Skeletal muscle tissue (tissue), 4 donors: Measurements from ENCODE around the gene LYPD5. TPM values are rescaled to one million over a fixed set of nuclear protein-coding genes. Genes with fewer than 3 reads are reported as not detected.
"Not testable (repeated sequence)": the region's sequence is repeated elsewhere in the genome, so short reads cannot be mapped to it uniquely, and the experiment has no call there.

ENCODE experiments used
- H3K27ac ChIP-seq: one replicate; pipeline ENCODE4 v1.7.0; 2013; ENCODE audit warnings: mild to moderate bottlenecking, low read depth, low read length, inconsistent platforms
- H3K27me3 ChIP-seq, 3 donors: one replicate each; pipeline ENCODE4 v1.7.0; 2013; ENCODE audit warnings: low read length in 3 of 3; ENCODE audit not compliant: control insufficient read depth in 3 of 3, insufficient read depth in 3 of 3
- H3K36me3 ChIP-seq, 3 donors: one replicate each; pipeline ENCODE4 v1.7.0; 2013; ENCODE audit warnings: low read length in 3 of 3; ENCODE audit not compliant: control insufficient read depth in 3 of 3, insufficient read depth in 3 of 3
- H3K4me1 ChIP-seq, 3 donors: one replicate each; pipeline ENCODE4 v1.7.0; 2013; ENCODE audit warnings: low read length in 3 of 3, mild to moderate bottlenecking in 3 of 3; ENCODE audit not compliant: control insufficient read depth in 3 of 3, insufficient read depth in 3 of 3
- H3K4me3 ChIP-seq, 3 donors: one replicate each; pipeline ENCODE4 v1.7.0; 2013; ENCODE audit warnings: low read length in 3 of 3
- H3K9ac ChIP-seq, 3 donors: one replicate each; pipeline ENCODE4 v1.7.0; 2013; ENCODE audit warnings: low read length in 3 of 3, mild to moderate bottlenecking in 3 of 3, moderate library complexity in 2 of 3, low read depth in 1 of 3
- H3K9me3 ChIP-seq, 3 donors: one replicate each; pipeline ENCODE4 v1.7.0; 2013; ENCODE audit warnings: low read length in 3 of 3; ENCODE audit not compliant: control insufficient read depth in 3 of 3
- total RNA-seq: library from RNA; depleted of rRNA; stranded (reverse); fragments of >200 nt; gene quantifications from one replicate; pipeline ENCODE4 v1.2.3, GENCODE V29; 2014
- donor health status: Osteomylitis.

LYPD5 gene
- total RNA-seq, 1 donor from 2014 or later, result not detected

DNA sequence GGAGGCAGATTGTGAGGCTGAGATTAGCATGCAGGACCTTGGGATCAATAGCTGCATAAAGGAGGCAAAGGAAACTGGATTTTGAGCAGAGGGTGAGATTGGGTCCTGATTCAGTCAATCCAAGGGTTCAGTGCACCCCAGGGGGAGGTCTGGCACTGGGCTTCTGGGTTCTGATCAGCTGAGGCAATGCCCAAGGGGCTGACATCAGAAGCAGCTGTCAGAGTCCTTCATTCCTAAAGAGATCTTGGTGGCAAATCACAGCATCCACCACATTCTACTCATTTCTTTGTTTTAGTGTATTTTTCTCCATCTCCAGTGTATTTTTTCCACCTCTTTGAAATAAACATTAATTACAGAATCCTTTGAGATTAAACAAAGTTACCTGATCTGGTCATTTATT is 5.4 kb upstream of the LYPD5 start:
- Histone ChIP-seq H3K27me3 (peaks cover 0 to 3% (median 2%) of the 10 kb centered on the region in 3 donors), H3K27ac (no peak overlapping the region), H3K36me3 (no peaks in the 10 kb centered on the region), H3K4me3 (no peak overlapping the region), H3K9me3 (no peaks in the 10 kb centered on the region), H3K4me1 (no peaks in the 10 kb centered on the region), H3K9ac (no peak overlapping the region)

DNA sequence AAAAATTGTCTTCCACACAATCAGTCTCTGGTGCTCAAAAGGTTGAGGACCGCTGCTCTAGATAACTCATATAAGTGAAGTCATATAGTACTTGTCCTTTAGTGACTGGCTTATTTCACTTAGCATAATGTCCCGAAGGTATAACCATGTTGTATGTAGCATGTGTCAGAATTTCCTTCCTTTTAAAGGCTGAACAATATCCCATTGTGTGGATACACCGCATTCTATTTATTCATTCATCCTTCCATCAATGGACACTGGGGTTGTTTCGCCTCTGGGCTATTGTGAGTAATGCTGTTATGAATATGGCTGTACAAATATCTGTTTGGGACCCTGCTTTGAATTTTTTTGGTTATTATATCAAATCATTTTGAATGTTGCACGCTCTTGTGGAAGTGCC is 4.6 kb upstream of the LYPD5 start:
- Histone ChIP-seq H3K9ac (no peak overlapping the region), H3K4me3 (no peak overlapping the region), H3K27ac (no peak overlapping the region), H3K4me1 (no peaks in the 10 kb centered on the region), H3K9me3 (no peaks in the 10 kb centered on the region), H3K27me3 (peaks cover 0 to 3% (median 0%) of the 10 kb centered on the region in 3 donors), H3K36me3 (no peaks in the 10 kb centered on the region)

DNA sequence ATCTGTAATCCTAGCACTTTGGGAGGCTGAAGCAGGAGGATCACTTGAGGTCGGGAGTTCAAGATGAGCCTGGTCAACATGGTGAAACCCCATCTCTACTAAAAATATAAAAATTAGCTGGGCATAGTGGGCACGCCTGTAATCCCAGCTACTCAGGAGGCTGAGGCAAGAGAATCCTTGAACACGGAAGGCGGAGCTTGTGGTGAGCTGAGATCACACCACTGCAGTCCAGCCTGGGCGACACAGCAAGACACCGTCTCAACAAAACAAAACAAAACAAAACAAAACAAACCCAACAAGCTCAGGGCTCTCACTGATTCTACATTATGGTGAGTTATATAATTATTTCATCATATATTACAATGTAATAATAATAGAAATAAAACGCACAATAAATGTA is 4.2 kb upstream of the LYPD5 start:
- H3K4me3 ChIP-seq, H3K4me1 ChIP-seq, H3K27ac ChIP-seq, H3K36me3 ChIP-seq, H3K9me3 ChIP-seq, H3K9ac ChIP-seq, H3K27me3 ChIP-seq: not testable (repeated sequence)

DNA sequence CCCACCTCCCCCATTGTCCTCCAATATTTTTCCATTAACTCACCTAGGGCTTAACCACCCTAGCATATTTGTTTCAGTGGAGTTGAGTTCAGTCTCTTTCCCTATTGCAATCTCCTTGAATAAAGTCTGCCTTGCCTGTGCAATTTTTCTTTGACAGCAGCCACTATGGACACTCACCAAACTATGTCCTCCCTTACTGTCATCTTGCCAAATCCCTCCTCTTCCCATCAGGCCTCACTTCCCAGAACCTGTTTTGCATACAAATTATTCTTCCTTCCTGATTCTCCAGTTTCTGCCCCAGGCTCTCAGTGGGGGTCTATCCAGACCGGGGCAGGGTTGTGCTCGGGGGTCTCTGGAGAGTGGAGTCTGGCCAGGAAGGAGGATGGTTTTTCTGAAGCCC is 2.2 kb upstream of the LYPD5 start:
- H3K9me3 ChIP-seq, result no peaks in the 10 kb centered on the region
- no peak overlapping the region for H3K4me3 ChIP-seq
- peaks cover 0 to 6% (median 3%) of the 10 kb centered on the region in 3 donors for H3K27me3 ChIP-seq
- H3K27ac ChIP-seq, result no peak overlapping the region
- peaks cover 0 to 3% (median 0%) of the 10 kb centered on the region in 3 donors for H3K4me1 ChIP-seq
- H3K9ac ChIP-seq, result no peak overlapping the region
- H3K36me3 ChIP-seq, result no peaks in the 10 kb centered on the region

DNA sequence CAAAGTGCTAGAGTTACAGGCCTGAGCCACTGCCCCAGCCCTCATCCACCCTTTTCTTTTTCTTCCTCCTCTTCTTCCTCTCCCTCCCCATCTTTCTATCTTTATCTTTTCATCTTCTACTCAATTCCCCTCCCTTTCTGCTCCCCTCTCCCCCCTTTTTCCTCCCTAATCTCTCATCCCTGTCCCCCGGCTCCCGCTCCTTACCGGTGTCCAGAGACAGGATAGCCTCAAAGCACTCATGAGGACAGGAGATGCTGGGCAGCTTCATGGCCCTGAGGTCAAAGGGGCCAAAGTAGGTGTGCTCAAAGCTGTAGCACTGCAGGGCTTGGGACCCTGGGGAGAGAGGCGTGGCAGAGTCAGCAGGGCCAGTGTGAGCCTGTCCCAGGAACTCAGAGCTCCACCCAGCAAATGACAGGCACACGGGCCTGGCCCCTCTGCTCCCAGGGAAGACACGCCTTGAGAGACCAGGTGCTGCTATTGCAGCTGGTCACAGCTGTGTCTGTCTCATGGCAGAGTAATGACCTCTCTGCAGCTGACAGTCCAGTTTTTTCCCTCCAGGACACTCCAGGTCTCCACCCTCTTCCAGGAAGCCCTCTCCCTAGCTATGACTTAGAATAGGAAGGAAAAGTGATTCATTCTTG is 2.6 kb downstream of the LYPD5 start:
- Histone ChIP-seq H3K36me3 (no peaks in the 10 kb centered on the region), H3K9me3 (peaks cover 0 to 7% (median 2%) of the 10 kb centered on the region in 3 donors), H3K4me3 (no peak overlapping the region), H3K9ac (no peak overlapping the region), H3K27me3 (peaks cover 17 to 41% (median 38%) of the 10 kb centered on the region in 3 donors), H3K4me1 (peaks cover 4 to 11% (median 6%) of the 10 kb centered on the region in 3 donors), H3K27ac (no peak overlapping the region)

DNA sequence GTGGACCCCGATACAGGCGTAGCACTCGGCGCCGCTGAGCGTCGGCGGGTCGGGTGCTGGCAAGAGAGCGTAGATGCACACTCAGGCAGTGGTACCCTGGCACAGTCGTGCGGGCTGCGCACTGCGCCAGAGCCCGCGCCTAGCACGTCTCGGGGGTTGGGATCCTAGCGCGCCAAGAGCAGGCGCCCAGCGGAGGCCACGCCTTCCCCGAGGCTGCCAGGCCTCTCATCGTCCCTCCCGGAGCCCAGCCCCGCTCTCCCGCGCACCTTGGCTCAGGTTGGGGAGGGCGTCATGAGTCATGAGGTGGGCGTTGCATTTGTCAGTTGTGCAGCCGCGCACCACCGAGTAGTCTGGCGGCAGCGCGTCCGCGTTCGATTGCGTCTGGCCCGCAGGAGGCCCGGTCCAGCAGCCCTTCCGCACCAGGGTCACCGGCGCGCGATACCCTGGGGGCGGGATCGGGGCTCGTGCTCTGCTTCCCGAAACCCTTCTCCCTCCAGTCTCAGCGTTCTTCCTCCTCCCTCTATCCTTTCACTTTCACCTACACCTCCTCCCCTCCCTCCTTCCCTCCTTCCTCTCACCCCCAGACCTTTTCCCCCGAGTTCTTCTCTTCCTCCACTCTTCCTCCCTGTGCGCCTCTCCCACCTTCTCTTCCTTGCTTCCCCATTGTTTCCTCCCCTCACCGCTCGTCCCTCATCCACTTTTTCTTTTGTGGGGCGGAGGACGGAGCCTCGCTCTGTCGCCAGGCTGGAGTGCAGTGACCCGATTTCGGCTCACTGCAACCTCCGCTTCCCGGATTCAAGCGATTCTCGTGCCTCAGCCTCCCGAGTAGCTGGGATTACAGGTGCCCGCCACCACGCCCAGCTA is 3.5 kb downstream of the LYPD5 start:
- no peak overlapping the region for H3K27ac ChIP-seq
- peaks cover 21 to 43% (median 38%) of the 10 kb centered on the region in 3 donors for H3K27me3 ChIP-seq
- peaks cover 0 to 7% (median 2%) of the 10 kb centered on the region in 3 donors for H3K9me3 ChIP-seq
- H3K36me3 ChIP-seq, result no peaks in the 10 kb centered on the region
- H3K4me3 ChIP-seq, result peak overlapping the region; percentile 50 to 61 (median 60)
- H3K4me1 ChIP-seq, result peaks cover 4 to 11% (median 6%) of the 10 kb centered on the region in 3 donors
- H3K9ac ChIP-seq, result no peak overlapping the region

DNA sequence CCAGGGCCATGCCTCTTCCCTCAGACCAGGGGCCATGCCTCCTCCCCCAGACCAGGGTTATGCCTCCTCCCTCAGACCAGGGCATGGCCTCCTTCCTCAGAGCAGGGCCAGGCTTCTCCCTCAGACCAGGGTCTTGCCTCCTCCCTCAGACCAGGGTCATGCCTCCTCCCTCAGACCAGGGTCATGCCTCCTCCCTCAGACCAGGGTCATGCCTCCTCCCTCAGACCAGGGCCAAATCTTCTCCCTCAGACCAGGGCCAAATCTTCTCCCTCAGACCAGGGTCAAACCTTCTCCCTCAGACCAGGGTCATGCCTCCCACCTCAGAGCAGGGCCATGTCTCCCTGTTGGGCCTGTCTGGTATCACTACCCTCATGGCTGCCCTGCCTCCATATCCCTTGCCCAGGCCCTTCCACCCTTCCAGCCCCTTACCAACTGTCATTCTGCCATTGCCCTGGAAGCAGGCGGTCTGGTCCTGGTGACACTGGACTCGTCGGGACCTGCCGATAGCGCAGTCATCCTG is 4.2 kb downstream of the LYPD5 start:
- Histone ChIP-seq H3K4me3 (peak overlapping the region; percentile 50 to 61 (median 60)), H3K9ac (no peak overlapping the region), H3K27me3 (peaks cover 22 to 43% (median 37%) of the 10 kb centered on the region in 3 donors), H3K9me3 (peaks cover 0 to 7% (median 2%) of the 10 kb centered on the region in 3 donors), H3K36me3 (no peaks in the 10 kb centered on the region), H3K4me1 (peaks cover 4 to 11% (median 6%) of the 10 kb centered on the region in 3 donors), H3K27ac (no peak overlapping the region)

DNA sequence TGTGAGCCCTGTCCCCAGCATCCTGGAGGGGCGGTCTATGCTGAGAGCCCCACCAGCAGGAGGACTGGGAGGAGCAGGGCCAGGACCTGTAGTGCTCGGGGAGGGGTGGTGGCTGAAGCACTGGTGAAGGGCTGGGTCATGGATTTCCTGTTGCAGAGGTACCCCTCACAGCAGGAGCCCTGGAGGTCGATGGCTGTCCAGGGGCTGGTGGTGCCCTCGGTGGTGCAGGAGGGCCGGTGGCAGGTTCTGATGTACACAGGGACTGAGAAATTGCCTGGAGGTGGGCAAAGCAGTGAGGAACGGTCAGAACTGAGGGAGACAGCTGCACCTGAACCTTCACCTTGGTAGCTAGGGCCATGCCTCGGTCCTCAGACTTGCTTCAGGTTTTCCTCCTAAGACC is 4.7 kb downstream of the LYPD5 start:
- Histone ChIP-seq H3K4me1 (peaks cover 4 to 11% (median 6%) of the 10 kb centered on the region in 3 donors), H3K27me3 (peaks cover 22 to 43% (median 41%) of the 10 kb centered on the region in 3 donors), H3K9me3 (peaks cover 0 to 7% (median 2%) of the 10 kb centered on the region in 3 donors), H3K27ac (no peak overlapping the region), H3K36me3 (no peaks in the 10 kb centered on the region), H3K9ac (no peak overlapping the region), H3K4me3 (no peak overlapping the region)

DNA sequence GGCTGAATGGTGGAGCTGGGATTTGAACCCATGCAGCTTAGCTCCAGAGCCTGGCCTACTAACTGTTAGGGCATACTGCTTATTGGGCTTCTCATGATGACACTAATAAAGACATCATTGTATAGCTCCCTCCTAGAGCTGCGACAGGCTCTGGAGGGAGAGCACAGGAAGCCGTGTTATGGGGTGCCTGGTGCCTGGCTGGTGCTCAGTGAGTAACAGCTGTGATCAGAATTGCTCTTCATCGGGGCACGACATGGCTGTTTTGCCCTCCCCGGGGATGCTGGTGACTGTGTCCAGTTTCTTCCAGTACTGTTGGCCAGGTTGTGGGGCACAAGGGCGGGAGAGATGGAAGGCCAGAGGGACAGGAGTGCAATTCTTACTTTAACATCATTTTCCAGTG is 5.1 kb downstream of the LYPD5 start:
- Histone ChIP-seq H3K9me3 (peaks cover 0 to 7% (median 2%) of the 10 kb centered on the region in 3 donors), H3K27ac (no peak overlapping the region), H3K4me1 (peaks cover 4 to 11% (median 6%) of the 10 kb centered on the region in 3 donors), H3K36me3 (no peaks in the 10 kb centered on the region), H3K9ac (no peak overlapping the region), H3K27me3 (peaks cover 22 to 43% (median 41%) of the 10 kb centered on the region in 3 donors), H3K4me3 (no peak overlapping the region)

DNA sequence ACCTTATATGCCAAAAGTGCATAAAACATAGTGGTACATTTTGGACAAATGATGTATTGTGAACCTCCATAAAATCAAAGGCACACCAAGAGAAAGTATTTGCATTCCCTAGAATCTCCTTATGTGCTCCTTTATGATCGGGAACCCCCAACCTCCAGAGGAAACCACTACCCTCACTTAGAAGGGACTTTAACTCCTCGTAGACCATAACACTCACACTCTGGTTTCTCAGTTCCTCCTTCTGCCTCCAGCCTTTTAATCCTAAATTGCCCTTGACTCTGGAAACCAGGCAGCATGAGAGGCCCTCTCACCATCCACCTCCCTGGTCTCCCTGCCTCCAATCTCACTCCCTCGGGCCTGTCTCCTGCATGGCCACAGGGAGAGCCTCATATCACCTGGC is 11.7 kb downstream of the LYPD5 start:
- Histone ChIP-seq H3K4me1 (no peaks in the 10 kb centered on the region), H3K4me3 (no peak overlapping the region), H3K27ac (no peak overlapping the region), H3K36me3 (no peaks in the 10 kb centered on the region), H3K27me3 (peaks cover 6 to 11% (median 6%) of the 10 kb centered on the region in 3 donors), H3K9ac (no peak overlapping the region), H3K9me3 (peaks cover 0 to 3% (median 0%) of the 10 kb centered on the region in 3 donors)
